GM18498 (cell line): ENCODE measurements around the gene TTYH3.

Experiments
- ATAC-seq: cut with Tn5 transposase; IDR thresholded peaks from one replicate; pipeline ENCODE4 v1.9.1; 2021; ENCODE audit warnings: mild to moderate bottlenecking, moderate library complexity; ENCODE audit not compliant: unreplicated experiment

The TTYH3 gene

DNA sequence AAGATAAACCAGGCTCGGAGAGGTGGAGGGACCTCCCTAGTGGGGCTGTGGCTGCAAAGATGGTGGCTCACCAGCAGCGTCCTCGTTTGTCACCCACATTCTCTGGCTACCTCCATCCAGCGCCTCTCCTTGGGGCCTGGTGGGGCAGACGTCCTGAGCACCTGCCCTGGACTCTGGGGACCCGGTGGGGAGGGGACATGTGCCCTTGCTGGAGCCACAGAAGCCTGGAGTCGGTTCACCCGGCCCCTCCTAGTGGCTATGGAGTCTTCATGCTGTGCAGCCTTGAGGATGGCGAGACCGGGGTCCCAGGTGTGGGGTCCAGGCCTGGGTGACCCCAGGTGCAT lies 14.5 kb downstream of the TTYH3 start:
- ATAC-seq: no peak

- ATAC-seq: no peak
Observed at GRCh38 chr7:2646680-2647571, 15.1 kb downstream of the TTYH3 start.

DNA sequence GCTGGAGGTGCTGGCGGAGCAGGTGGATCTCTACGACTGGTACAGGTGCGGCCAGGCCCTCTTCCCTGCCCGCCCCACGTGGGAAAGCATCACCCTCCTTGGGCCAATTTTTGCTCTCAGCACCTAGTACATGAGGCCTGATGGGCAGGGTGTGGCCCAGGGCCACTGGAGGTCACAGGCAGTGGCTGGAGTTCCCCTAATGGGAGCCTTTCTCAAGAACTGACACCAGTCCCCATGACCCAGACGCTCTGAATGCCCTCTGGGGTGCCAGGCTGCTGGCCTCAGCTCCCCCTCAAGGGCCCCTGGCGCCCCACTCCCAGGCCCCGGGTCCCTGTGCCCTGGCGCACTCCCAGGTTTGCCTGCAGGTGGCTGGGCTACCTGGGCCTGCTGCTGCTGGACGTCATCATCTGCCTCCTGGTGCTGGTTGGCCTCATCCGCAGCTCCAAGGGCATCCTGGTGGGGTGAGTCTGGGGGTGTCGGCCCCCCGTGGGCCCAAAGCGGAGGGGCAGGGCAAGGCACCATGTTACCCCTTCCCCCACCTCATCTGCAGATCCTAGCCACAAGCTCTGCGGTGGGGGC lies 15.9 kb downstream of the TTYH3 start:
- ATAC-seq: no peak

- no peak for ATAC-seq
Observed at GRCh38 chr7:2649139-2649838, 17.5 kb downstream of the TTYH3 start.

- ATAC-seq: no peak
Observed at GRCh38 chr7:2649991-2650390, 18.2 kb downstream of the TTYH3 start.

GRCh38 chr7:2650451-2650850 lies 18.7 kb downstream of the TTYH3 start:
- no peak for ATAC-seq

DNA sequence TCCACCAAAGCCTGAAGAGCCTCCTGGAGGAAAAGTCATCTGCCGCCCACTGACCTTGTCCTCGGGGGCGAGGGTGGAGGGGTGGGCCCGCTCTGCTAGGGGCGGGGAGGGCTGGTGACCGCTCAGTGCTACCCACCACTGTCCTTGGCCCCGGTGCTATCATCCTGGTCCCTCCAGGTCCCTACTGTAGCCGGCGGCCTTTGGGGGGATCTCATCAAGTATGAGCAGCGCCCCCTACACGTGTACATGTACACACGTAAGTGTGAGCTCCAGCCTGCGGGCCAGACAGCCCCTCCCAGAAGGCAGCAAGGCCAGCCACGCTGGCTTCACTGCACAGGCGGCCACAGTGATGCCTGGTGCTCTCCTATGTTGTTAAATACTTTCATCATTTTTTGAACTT lies 19.6 kb downstream of the TTYH3 start:
- ATAC-seq: no peak

DNA sequence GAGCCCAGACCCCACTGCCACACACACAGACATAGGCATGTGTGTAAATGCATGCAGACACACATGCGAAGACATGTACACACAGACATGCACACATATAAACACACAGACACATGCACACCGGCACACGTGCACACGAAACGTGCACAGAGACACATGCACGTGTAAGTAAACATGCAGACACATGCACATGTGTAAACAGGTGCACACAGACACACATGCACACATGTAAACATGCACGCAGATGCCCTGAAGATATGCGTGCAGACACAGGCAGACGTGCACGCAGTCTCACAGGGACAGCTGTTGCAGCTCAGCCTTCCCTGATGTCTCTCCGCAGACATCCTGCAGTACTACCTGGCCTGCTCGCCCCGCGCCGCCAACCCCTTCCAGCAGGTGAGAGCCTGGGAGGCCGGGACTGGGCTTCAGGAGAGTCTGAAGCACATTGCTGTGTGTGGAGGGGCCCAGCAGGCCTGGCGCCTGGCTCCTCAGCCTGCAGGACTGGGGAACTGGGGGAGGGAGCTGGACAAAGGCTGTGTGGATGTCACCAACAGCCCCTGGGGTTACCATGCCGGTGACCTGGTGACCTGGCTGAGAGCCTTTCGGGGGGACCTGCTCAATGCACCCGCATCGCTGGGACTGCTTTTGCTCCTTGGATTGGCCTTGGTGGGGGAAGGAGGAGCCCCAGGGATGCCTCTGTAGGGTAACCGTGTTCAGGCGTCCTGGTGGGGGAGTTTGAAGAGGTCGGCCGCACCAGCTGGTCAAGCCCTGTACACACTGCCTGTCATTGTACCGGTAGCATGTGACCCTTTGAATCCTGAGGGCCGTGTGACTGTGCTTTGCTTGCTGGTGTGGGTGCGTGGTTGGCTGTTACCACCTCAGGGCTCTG lies 20.3 kb downstream of the TTYH3 start:
- no peak for ATAC-seq

DNA sequence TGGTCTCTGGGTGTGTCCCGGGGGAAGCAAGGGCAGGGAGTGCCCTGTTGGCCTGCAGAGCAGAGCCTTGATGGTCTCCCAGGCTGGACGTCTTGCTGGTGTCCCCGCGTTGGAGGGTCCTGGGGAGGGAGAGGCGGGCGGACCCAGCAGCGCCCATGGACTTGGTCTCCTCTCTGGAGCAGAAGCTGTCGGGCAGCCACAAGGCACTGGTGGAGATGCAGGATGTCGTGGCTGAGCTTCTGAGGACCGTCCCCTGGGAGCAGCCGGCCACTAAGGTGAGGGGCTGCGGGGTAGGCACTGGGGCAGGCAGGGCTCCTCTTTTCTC lies 20.9 kb downstream of the TTYH3 start:
- no peak for ATAC-seq

- no peak for ATAC-seq
Observed at GRCh38 chr7:2654059-2654458, 22.3 kb downstream of the TTYH3 start.

DNA sequence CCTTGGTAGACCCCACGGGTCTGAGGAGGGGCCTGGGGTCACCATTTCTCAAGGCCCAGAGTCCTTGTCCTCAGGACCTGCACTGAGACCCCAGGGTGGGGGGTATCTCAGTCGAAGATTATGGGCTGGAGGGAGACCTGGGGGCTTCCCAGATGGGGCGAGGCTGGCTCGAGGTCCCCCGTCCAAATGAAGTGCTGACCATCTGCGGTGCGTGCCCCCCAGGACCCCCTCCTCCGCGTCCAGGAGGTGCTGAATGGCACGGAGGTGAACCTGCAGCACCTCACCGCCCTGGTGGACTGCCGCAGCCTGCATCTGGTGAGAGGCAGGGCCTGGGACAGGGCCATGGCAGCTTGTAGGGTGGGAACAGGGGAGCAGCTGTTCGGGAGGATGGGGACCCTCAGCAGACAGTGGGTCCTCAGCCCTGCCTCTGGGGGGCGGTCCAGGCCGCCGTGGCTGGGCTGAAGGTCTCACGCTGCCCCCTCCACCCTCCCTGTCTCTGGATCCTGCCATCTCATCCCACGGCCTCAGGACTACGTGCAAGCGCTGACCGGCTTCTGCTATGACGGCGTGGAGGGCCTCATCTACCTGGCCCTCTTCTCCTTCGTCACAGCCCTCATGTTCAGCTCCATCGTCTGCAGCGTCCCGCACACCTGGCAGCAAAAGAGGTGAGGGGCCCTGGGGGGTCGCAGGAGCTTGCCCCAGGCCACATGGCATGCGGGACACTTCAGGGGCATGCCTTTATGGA lies 24.3 kb downstream of the TTYH3 start:
- no peak for ATAC-seq

DNA sequence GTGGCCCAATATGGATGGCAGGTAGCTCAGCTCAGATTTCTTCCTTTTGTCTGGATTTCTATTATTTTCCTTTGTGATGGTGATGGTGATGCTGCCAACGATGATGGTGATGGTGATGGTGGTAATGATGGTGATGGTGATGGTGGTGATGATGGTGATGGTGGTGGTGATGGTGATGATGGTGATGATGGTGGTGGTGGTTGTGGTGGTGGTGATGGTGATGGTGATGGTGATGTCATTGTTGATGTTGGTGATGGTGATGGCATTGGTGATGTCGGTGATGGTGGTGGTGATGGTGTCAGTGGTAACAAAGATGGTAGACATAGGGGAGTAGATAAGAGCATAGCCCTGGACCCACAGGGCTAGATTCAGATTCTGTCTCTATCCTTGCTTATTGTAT lies 25.4 kb downstream of the TTYH3 start:
- ATAC-seq: no peak

DNA sequence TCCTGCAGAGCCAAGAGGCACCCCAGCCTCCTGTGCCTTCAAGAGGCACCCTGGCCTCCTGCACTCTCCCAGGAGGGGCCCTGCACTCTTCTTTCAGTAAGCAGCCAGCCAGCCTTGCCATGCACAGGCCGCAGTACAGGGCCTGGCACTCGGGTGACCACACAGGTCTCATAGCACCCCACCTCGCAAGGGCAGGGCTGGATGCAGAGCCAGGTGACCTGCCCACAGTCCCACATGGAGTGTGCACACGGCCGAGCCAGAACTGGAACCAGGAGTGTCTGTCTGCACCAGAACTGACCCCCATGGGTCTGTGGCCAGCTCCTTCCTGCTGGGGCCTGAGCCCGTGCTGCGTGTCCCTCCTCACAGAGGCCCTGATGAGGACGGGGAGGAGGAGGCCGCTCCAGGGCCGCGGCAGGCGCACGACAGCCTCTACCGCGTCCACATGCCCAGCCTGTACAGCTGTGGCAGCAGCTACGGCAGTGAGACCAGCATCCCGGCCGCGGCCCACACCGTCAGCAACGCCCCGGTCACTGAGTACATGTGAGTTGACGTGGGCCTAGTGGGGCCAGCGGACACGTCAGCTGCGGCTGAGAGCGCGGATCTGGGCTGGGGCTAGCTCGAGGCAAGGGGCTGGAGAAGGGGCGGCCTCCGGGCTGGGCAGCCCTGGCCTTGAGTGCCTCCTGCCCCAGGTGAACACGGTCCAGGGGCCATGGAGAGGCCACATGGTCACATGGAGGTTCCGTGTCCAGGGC lies 26.3 kb downstream of the TTYH3 start:
- ATAC-seq: no peak

GRCh38 chr7:2658941-2659340 lies 27.2 kb downstream of the TTYH3 start:
- no peak for ATAC-seq

GRCh38 chr7:2659556-2660358 lies 28.0 kb downstream of the TTYH3 start:
- no peak for ATAC-seq

GRCh38 chr7:2660359-2661095 lies 28.7 kb downstream of the TTYH3 start:
- ATAC-seq: no peak

DNA sequence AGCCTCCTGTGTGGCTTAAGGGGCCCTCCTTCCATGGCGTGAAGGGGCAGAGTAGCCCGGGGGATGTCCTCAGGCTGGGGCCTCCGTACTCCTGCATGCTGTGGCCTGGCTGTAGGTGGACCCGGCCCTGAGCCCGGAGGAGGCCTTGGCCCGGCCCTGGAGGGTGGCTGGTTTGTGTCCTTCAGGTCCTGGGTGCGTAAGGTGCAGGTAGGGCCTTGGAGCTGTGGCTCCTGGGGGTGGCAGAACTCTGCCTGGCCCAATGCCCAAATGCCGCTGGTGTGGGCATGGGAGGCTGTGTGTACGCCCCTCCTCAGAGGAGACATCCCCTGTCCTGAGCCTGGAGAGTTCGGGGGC lies 29.3 kb downstream of the TTYH3 start:
- ATAC-seq: no peak

DNA sequence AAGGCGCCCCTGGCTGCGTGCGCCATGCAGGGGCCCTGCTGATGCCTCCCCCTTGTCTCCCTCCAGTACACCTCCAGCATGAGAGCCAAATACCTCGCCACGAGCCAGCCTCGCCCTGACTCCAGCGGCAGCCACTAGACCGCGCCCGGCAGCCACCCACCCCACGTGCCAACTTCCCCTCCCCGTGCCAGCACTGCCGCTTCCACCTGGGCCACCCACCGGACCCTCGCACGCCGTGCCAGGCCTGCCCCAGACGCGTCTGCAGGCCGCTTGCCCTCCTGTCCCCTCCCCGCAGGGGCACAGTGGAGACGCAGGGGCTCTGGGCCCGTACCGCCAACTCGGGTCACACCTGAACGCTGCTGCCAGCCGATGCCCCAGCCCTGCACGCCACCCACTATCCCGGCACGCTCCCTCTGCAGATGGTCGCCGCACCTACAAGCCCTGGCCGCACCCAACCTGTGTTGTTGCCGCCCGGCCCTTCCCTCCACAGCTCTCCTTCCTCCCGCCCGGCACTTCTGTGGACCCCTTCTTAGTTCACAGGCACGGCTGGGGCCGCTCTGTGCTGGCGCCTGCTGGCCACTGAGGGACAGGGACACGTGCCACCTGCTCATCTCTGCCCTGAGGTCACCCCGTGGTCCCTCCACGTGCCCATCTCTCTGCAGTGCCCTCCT lies 30.0 kb downstream of the TTYH3 start:
- no peak for ATAC-seq
